MCF 10A (cell line): ENCODE results near the gene PTPRN2. TPM values are rescaled to one million over a fixed set of nuclear protein-coding genes. Genes with fewer than 3 reads are reported as not detected.

Source experiments
- BruUV-seq: library from RNA; stranded (reverse); fragments of 400-500 nt; replicated peaks from 2 replicates; lab custom pipeline; 2021; lab: Mats Ljungman, UMichigan
- CTCF ChIA-PET: fragments of 300-600 bp; sonication (Branson Sonifier 250); formaldehyde crosslinking; extraction: SDS; loops from one replicate; lab custom pipeline; 2021; ENCODE audit warnings: antibody characterized with exemption, inconsistent platforms; lab: Yijun Ruan, JAX
- POLR2A ChIA-PET: fragments of 300-600, 350-650 bp; sonication (Branson Sonifier 250); formaldehyde crosslinking; extraction: SDS; loops from one replicate; lab custom pipeline; 2020; ENCODE audit warnings: antibody characterized with exemption, inconsistent platforms; lab: Yijun Ruan, JAX
- DNase-seq: peaks from one replicate; pipeline ENCODE4 v3.0.0-alpha.2; 2018; ENCODE audit not compliant: unreplicated experiment
- H3K27ac Mint-ChIP-seq: one replicate; pipeline ENCODE4 v1.8.0; 2022; ENCODE audit warnings: mild to moderate bottlenecking, low read depth, mixed read lengths; ENCODE audit not compliant: unreplicated experiment
- H3K27me3 Mint-ChIP-seq: one replicate; pipeline ENCODE4 v1.8.0; 2022; ENCODE audit warnings: mixed read lengths; ENCODE audit not compliant: insufficient read depth, unreplicated experiment
- H3K36me3 Mint-ChIP-seq: one replicate; pipeline ENCODE4 v1.8.0; 2022; ENCODE audit warnings: mild to moderate bottlenecking, moderate library complexity, mixed read lengths; ENCODE audit not compliant: insufficient read depth, unreplicated experiment
- H3K4me1 Mint-ChIP-seq: one replicate; pipeline ENCODE4 v1.8.0; 2022; ENCODE audit warnings: mixed read lengths; ENCODE audit not compliant: insufficient read depth, unreplicated experiment
- H3K4me3 Mint-ChIP-seq: one replicate; pipeline ENCODE4 v1.8.0; 2022; ENCODE audit warnings: mild to moderate bottlenecking, moderate library complexity, mixed read lengths; ENCODE audit not compliant: unreplicated experiment
- H3K9me3 Mint-ChIP-seq: one replicate; pipeline ENCODE4 v1.8.0; 2022; ENCODE audit warnings: mixed read lengths; ENCODE audit not compliant: unreplicated experiment
- CTCF ChIP-seq: fragments of 200-600 bp; IDR thresholded peaks from one replicate; pipeline ENCODE4 v1.8.0; 2022; ENCODE audit warnings: antibody characterized with exemption, mild to moderate bottlenecking; ENCODE audit not compliant: unreplicated experiment
- intact Hi-C: fragments of 100-400 bp; cut with micrococcal nuclease; formaldehyde crosslinking; loops from 2 replicates; pipeline ENCODE4 v1.14.1; 2022
- total RNA-seq: library from RNA; stranded (reverse); gene quantifications from 2 replicates; pipeline ENCODE4 v1.2.3, GENCODE V29; 2022

Gene PTPRN2
- total RNA-seq, 1 experiment from 2014 or later, result 4.5 TPM

GRCh38 chr7:157784041-157784835 lies 803.4 kb downstream of the PTPRN2 start:
- no TSS peak for BruUV-seq
- no peaks in the 10 kb centered on the region for H3K27me3 Mint-ChIP-seq
- CTCF ChIA-PET, result interaction anchor here (0.6 kb wide), 3 partner anchors 31 to 568 kb away, joined by 3 to 6 read pairs (median 4); no protein-coding TSS in a partner anchor
- H3K4me1 Mint-ChIP-seq, result no peaks in the 10 kb centered on the region
- POLR2A ChIA-PET, result interaction anchor here (1.2 kb wide), 1 partner anchor 32 kb away, joined by 3 read pairs; no protein-coding TSS in a partner anchor
- intact Hi-C loops, result no loop called here
- no peaks in the 10 kb centered on the region for H3K36me3 Mint-ChIP-seq
- H3K4me3 Mint-ChIP-seq, result no peak overlapping the region
- H3K9me3 Mint-ChIP-seq, result peaks cover 8% of the 10 kb centered on the region
- H3K27ac Mint-ChIP-seq, result no peak overlapping the region
- no peak for DNase-seq
- no peak for TF ChIP-seq CTCF

GRCh38 chr7:157782041-157782440 lies 805.6 kb downstream of the PTPRN2 start:
- H3K4me1 Mint-ChIP-seq, result no peaks in the 10 kb centered on the region
- TF ChIP-seq CTCF, result no peak
- ChIA-PET POLR2A (interaction anchor here (0.7 kb wide), 1 partner anchor 292 kb away, joined by 4 read pairs; no protein-coding TSS in a partner anchor), CTCF (no interaction called here)
- no TSS peak for BruUV-seq
- peaks cover 18% of the 10 kb centered on the region for H3K9me3 Mint-ChIP-seq
- no peak for DNase-seq
- no peak overlapping the region for H3K27ac Mint-ChIP-seq
- no peaks in the 10 kb centered on the region for H3K36me3 Mint-ChIP-seq
- H3K4me3 Mint-ChIP-seq, result no peak overlapping the region
- H3K27me3 Mint-ChIP-seq, result no peaks in the 10 kb centered on the region
- intact Hi-C loops, result no loop called here

GRCh38 chr7:157780721-157781120 lies 806.9 kb downstream of the PTPRN2 start:
- Mint-ChIP-seq H3K27ac (no peak overlapping the region), H3K4me1 (no peaks in the 10 kb centered on the region), H3K36me3 (no peaks in the 10 kb centered on the region), H3K4me3 (no peak overlapping the region), H3K27me3 (no peaks in the 10 kb centered on the region), H3K9me3 (peaks cover 23% of the 10 kb centered on the region)
- TF ChIP-seq CTCF, result no peak
- no TSS peak for BruUV-seq
- POLR2A ChIA-PET, result no interaction called here
- no peak for DNase-seq
- CTCF ChIA-PET, result no interaction called here
- intact Hi-C loops, result no loop called here

- TF ChIP-seq CTCF, result no peak
- H3K27me3 Mint-ChIP-seq, result no peaks in the 10 kb centered on the region
- no peaks in the 10 kb centered on the region for H3K36me3 Mint-ChIP-seq
- no peak overlapping the region for H3K27ac Mint-ChIP-seq
- no TSS peak for BruUV-seq
- no peaks in the 10 kb centered on the region for H3K4me1 Mint-ChIP-seq
- DNase-seq, result no peak
- peaks cover 23% of the 10 kb centered on the region for H3K9me3 Mint-ChIP-seq
- intact Hi-C loops, result no loop called here
- no peak overlapping the region for H3K4me3 Mint-ChIP-seq
- CTCF ChIA-PET, result no interaction called here
- POLR2A ChIA-PET, result no interaction called here
Observed at GRCh38 chr7:157780312-157780711, 807.3 kb downstream of the PTPRN2 start.
